ENCODE results near the gene PAM16.
"Not testable (repeated sequence)": the region's sequence is repeated elsewhere in the genome, so short reads cannot be mapped to it uniquely, and the experiment has no call there.

Gene PAM16

DNA sequence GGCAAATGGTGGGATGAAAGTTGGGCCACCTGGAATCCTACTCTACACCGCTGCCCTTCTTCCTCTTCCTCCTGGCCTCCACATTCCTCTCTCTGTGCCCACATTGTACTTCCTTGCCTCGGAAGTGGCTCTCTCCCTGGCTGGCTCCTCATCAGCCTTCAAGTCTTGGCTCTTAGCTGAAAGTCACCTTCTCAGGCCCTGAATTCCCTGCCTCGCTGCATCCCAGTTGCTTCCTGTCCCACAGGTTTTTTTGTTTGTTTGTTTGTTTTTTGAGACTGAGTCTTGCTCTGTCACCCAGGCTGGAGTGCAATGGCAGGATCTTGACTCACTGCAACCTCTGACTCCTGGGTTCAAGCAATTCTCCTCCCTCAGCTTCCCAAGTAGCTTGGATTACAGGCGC lies 2.6 kb upstream of the PAM16 start:
- no peak for DNase-seq (ENCODE audit: low read depth, low spot score)

DNA sequence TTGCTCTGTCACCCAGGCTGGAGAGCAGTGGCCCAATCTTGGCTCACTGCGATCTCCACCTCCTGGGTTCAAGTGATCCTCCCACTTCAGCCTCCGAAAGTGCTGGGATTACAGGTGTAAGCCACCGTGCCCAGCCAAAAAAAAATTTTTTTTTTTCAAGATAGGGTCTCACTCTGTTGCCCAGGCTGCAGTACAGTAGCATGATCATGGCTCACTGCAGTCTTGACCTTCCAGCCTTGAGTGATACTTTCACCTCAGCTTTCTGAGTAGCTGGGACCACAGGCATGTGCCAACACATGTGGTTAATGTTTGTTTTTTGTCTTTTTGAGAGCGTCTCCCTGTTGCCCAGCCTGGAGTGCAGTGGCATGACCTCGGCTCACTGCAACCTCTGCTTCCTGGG lies 1.7 kb upstream of the PAM16 start:
- no peak for DNase-seq (ENCODE audit: low read depth, low spot score)

DNA sequence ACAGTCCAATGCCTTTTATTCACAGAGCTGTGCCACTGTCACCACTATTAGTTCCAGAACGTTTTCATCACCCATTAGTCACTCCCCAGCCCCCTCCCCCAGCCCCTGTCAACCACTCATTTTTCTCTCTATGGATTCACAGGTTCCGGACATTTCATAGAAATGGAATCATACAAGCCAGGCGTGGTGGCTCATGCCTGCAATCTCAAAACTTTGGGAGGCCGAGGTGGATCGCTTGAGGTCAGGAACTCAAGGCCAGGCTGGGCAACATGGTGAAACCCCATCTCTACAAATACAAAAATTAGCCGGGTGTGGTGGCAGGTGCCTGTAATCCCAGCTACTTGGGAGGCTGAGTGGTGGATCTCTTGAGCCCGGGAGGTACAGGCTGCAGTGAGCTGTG lies 759 bp upstream of the PAM16 start:
- DNase-seq (ENCODE audit: low read depth, low spot score) = no peak

DNA sequence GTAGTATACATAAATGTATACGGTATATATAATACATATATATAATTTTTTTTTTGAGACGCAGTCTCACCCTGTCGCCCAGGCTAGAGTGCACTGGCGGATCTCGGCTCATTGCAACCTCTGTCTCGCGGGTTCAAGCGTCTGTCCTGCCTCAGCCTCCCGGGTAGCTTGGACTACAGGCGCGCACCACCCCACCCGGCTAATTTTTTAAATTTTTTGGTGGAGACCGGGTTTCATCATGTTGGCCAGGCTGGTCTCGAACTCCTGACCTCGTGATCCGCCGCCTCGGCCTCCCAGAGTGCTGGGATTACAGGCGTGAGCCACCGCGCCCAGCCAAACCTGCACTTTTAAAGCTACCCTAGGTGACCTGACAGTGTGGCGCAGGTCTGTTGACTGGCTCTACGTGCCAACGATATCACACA lies 745 bp downstream of the PAM16 start:
- no peak for DNase-seq (ENCODE audit: low read depth, low spot score)

DNA sequence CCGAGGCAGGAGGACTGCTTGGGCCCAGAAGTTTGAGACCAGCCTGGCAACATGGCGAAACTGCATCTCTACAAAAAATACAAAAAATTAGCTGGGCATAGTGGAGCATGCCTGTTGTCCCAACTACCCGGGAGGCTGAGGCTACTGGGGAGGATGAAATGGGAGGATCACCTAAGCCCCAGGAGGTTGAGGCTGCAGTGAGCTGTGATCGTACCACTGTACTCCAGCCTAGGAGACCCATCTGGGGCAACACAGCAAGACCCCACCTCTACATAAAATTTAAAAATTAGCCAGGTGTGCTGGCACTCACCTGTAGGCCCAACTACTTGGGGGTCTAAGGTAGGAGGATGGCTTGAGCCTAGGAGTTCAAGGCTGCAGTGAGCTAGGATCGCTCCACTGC lies 1.8 kb downstream of the PAM16 start:
- DNase-seq (ENCODE audit: low read depth, low spot score) = no peak

DNA sequence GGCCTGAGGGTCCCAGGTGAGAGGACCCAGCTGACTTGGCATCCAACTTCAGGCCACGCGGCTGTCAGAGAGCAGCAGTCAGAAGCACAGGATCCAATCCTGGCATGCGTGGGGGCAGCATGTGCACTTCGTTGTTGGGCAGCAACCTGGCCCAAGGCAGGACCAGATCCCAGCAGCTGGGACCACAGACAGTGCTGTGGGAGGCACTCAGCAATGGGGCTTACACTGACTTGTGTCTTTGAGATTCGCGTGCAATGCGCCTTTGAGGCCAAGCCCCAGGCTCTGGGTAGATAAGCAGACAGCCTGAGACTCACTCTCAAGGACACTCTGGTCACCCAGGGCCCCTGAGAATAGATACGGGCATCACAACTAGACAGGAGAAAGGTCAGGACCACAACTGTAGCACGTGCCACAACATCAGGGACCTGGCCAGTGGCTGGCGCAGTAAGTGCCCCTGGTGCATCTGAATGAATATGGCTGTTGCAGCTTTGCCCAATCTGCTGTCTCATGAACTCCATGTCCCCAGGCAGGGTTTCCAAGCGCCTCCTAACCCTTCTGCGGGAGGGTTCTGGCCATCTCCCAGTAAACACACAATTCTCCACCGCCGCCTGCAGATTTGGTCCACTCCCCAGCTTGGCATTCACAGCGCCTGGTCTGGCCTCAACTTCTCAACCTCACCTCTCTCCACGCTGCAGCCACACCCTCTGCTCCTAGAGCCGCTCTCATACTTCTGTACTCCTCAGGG lies 3.2 kb downstream of the PAM16 start:
- no peak for DNase-seq (ENCODE audit: low read depth, low spot score)

DNA sequence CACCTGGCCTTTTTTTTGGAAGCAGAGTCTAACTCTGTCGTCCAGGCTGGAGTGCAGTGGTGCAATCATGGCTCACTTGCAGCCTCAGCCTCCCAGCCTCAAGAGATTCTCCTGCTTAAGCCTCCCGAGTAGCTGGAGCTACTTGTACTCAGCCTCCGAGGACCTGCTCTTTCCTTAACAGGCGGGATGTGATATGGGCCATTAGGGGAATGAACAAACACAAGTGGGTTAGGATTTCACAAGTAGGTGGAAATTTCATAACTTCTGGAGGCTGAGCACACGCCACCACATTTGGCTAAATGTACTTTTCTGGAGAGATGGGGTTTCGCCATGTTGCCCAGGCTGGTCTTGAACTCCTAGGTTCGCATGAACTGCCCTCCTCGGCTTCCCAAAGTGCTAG lies 4.1 kb downstream of the PAM16 start:
- DNase-seq (ENCODE audit: low read depth, low spot score) = no peak

DNA sequence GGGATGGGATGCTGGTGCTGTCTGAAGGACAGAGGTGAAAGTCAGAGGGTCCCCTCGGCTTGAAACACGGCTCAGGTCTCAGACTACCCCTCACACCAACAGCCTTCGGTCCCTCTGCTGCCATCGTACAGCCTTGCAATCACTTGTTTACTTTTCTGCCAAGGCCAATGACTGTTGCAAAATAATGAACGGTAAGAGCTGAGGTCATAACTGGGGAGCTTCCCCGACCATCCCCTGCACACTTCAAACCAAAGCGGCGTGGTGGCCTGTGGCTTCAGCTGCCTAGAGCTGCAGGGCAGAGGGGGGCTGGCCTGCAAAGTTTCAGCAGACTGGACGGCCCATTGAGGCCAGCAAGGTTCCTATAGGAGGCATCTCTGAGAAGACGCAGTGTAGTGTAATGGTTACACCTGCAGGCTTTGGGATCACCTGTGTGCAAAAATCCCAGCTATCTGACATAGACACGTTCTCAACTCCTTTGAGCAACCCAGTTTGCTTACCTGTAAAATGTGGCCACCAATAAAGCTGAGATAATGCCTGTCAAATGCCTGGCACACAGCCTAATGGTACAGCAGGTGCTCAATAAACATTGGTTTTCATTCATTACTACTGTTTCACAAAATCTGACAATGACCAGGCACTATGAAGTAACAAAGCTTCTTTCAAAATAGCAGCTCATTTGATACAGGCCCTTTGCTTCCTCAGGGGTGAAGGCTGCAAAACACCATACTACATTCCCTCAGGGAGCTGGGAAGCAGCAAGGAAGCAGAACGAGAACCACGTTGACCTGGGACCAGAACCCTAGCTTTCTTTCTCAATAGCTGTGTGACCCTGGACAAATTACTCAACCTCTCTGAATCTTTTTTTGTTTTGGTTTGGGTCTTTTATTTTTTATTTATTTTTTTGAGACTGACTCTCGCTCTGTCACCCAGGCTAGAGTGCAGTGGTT lies 5.0 kb downstream of the PAM16 start:
- no peak for DNase-seq (ENCODE audit: low read depth, low spot score)

DNA sequence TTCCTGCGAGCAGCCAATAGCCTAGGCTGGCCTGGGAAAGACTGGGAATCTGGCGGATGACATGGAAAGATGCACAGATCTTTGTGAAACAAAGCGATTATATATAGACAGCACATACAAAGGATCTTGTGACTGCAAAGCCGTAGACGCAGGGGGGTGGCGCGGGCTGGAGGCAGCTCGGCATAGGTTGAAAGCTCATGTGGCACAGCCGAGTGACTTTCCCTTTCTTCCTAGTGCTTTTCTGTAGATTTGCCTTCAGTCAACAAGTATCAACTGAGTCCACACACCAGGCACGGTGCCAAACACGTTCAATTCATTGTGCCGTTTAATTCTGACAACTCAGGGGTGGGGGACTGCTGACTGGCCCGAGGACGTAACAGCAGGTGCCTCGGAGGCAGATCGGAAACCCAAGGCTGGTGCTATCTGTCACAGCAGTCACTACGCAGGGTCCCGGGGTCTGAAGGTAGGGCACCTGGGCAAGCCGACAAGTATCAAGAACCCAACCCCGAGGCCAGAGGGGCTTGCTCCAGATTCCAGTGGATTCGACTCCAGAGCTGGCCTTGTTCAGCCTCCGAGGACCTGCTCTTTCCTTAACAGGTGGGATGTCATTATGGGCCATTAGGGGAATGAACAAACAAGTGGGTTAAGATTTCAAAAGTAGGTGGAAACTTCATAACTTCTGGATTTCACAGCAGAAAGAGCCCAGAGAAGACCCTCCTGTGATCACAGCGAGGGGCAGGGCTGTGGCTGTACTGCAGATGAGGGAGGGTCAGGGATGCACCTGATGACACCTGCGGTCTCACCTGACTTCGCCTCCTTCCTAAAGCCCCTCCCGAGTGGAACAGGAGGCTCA lies 5.9 kb downstream of the PAM16 start:
- no peak for DNase-seq (ENCODE audit: low read depth, low spot score)

DNA sequence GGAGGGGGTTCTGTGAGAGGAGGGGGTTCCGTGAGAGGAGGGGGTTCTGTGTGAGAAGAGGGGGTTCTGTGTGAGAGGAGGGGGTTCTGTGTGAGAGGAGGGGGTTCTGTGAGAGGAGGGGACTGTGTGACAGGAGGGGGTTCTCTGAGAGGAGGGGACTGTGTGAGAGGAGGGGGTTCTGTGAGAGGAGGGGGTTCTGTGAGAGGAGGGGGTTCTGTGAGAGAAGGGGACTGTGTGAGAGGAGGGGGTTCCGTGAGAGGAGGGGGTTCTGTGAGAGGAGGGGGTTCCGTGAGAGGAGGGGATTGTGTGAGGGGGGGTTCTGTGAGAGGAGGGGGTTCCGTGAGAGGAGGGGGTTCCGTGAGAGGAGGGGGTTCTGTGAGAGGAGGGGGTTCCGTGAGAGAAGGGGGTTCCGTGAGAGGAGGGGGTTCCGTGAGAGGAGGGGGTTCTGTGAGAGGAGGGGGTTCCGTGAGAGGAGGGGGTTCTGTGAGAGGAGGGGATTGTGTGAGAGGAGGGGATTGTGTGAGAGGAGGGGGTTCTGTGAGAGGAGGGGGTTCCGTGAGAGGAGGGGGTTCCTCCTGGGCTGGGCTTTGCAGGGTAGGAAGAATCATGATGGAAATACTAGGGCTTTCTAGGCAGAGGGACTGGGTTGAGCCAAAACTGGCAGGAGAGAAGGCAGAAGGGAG lies 6.7 kb downstream of the PAM16 start:
- not testable (repeated sequence) for DNase-seq (ENCODE audit: low read depth, low spot score)

DNA sequence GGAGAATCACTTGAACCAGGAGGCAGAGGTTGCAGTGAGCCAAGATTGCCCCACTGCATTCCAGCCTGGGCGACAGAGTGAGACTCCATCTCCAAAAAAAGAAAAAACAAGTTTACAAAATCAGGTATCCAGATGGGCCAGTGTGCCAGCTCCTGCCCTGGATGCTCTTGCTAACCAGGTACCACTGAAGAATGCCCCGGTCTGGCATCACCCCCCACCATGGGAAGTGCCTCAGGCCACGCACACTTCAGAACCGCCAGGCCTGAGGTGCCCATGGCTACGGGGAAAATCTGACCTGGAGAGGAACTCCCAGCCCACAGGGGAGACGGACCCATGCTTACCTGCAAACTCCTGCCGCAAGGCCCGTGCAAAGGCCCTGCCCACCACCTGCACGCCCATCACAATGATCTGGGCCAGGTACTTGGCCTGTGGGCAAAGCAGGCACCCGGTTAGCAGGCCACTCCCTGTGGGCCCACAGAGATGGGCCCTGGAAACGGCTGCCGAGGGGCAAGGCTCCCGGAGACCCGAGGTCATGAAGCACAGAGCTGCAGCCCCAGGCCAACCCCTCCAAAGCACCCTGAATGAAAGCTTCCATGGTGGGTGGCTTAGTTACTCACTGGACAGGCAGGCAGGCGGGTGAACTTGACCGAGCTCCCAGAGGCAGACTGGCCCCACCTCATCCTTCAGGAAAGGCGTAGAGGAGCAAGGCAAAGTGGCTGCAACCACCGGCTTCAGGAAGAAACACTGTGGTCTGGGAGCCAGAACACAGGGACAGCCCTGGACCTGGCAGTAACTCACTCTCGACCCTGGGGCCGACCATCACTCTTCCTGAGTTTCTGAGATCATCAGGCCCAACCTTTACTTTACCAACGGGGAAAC lies 8.0 kb downstream of the PAM16 start:
- no peak for DNase-seq (ENCODE audit: low read depth, low spot score)

DNA sequence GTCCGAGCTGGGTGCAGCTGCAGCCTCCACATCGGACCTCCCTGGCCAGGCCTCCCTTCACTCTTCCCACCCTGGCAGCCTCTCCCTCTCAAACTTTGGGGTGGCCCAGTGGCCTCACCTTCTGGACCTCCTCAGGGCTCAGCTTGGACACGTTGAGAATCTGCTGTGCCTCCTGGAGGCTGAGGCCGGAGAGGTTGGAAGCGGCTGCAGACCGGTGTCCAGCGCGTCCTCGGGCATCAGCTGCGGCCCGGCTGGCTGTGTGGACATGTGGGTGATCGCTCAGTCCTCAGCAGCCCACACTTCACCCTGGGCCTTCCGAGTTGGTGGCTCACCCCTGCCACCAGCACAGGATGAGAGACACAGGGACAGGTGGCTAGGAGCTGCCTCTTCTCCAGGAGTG lies 9.9 kb downstream of the PAM16 start:
- no peak for DNase-seq (ENCODE audit: low read depth, low spot score)

DNA sequence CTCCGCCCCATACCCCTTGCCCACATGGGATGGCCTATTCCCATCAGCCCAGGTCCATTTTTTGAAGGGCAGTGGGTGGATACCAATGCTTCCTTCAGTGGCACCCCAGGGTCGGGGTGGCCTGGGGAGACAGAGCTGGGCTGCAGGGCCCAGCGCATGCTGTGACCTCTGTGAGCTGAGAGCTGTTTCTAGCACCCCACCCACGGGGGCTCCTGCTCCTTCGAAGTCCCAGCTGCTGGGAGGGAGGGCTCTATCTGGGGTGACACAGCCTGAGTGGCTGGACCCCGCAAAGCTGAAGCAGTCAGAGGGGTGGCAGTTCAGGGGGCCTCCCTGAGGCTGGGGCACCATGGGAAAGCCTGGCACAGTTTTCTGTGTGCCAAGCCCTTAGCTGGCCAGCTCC lies 10.7 kb downstream of the PAM16 start:
- DNase-seq (ENCODE audit: low read depth, low spot score) = no peak

DNA sequence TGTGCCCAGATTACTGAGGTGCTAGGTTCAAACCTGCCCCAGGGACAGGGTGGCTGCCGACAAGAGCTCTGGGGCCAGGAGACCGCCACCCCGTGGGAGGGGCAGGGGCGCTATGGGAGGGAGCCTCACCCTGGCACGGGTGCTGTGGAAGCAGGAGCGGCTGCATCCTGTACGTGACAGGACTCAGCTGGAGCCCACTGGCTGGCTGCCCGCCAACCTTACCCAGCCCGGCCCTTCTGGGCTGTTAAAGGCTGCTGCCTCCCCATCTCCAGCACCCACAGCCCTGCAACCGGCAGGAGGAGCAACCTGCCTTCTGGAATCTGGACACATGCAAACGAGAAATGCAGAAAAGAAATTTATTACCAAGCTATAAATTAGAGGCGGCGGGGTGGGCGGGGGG lies 11.2 kb downstream of the PAM16 start:
- no peak for DNase-seq (ENCODE audit: low read depth, low spot score)

DNA sequence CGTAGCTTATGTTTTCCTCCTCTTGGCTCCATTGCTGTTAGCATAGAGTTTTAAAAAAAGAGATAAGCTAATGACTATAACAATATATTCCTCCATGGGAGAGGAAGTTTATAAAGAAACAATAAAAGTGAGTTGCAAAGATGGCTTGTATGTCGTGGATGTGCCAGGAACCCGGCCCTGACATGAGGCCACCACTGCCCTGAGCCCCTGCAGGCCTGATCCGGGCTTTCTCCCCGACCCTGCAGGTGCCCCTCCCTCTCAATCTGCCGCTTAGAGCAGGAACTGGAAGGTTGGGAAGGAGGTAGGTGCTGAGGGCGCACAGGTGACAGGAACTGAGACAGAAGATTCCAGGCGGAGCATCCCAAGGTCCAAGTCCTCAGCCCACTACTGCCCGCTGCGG lies 11.7 kb downstream of the PAM16 start:
- no peak for DNase-seq (ENCODE audit: low read depth, low spot score)

DNA sequence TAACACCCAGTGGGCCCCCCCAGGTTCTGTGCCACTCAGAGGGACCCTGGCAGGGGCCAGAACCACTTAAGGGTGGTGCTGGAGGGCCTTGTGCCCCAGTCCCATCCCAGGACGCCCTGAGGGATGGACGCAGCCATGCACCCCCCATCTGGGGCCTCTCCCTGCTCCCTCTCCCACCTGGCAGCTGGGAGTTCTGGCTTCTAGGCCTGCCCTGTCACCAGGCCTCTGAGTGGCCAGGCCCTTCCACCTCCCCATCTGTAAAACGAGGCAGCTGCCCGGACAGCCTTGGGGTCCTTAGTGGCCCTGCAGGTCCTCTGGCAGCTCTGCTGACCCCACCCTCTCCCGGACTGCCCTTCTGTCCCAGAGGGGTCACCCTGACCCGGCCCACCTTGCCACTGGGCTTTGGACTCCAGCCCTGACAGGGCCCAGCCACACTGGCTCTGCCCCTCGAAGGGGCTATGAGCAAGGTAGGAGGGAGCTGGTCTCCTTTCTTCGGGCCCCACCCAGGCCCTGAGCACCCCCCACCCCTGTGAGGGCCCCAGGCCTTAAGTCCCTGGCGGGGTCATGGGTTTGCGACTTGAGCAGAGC lies 12.3 kb downstream of the PAM16 start:
- no peak for DNase-seq (ENCODE audit: low read depth, low spot score)

DNA sequence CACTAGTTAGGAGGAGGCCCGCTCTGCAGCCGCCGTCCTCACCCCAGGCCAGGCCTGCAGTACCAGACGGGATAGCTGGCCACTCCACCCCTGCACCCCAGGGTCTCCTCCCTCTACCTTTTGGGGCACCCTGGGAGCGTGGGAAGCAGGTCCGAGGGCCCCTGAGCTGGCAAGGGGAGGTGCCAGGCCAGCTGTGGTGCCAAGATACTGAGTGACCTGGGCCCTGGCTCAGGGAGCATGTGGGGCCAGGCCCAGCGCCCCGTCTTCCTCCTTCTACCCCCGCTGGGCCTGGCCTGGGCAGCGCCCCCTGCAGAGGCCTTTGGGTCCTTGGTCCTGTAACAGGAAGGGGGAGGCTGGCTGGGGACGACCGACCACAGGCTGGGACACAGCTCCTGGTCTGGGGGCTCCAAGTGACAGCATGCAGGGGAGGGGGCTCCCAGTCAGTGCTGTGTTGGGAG lies 13.0 kb downstream of the PAM16 start:
- DNase-seq (ENCODE audit: low read depth, low spot score) = no peak

DNA sequence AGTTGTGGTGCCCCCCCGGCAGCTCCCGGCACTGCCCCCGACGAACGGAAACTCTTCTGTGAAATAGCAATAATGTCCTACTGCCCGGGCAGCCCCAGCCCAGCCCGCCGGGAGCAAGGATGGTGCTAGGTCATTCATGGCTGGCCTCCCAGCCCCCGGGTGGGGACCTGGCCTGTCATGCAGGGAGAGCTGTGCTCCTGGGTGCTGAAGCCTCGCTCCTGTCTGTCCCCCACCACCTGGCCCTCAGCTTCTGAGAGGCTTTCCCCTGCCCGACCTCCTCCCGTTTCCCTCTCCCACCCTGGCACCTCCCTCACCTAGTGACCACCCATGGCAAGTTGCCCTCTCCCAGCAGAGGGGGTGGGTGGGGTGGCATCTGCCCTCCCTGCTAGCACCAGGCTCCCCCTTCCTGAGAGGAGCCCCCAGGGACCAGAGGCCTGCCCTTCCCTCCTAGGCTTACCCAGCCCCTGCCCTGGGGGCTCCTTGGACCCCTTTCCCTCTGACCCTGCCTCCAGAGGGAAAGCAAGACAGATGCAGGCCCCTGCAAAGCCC lies 13.5 kb downstream of the PAM16 start:
- no peak for DNase-seq (ENCODE audit: low read depth, low spot score)

DNA sequence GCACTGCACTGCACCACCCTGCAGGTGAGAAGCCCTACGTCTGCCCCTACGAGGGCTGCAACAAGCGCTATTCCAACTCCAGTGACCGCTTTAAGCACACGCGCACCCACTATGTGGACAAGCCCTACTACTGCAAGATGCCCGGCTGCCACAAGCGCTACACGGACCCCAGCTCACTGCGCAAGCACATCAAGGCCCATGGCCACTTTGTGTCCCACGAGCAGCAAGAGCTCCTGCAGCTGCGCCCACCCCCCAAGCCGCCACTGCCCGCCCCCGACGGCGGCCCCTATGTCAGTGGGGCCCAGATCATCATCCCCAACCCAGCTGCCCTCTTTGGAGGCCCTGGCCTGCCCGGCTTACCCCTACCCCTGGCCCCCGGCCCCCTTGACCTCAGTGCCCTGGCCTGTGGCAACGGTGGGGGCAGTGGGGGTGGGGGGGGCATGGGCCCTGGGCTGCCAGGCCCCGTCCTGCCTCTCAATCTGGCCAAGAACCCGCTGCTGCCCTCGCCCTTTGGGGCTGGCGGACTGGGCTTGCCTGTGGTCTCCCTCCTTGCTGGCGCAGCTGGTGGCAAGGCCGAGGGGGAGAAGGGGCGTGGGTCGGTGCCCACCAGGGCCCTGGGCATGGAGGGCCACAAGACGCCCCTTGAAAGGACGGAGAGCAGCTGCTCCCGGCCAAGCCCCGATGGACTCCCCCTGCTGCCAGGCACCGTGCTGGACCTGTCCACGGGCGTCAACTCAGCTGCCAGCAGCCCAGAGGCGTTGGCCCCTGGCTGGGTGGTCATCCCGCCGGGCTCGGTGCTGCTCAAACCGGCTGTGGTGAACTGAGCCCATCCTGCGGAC lies 14.2 kb downstream of the PAM16 start:
- no peak for DNase-seq (ENCODE audit: low read depth, low spot score)

Measured in activated naive CD8-positive, alpha-beta T cell treated with anti-CD3 and anti-CD28 coated beads, Interleukin-2, amount 50 U/mL, for 16 hours (primary cell).